KMS-11 (cell line): ENCODE results near the gene ANGPT4.
"Not testable (repeated sequence)": the region's sequence is repeated elsewhere in the genome, so short reads cannot be mapped to it uniquely, and the experiment has no call there.

ENCODE experiments used
- H2AFZ ChIP-seq: fragments of 200-600 bp; sonication (generic); 2 replicates; pipeline ENCODE4 v1.6.1; 2016; ENCODE audit warnings: antibody characterized with exemption, mixed run types, low read depth
- H3K27ac ChIP-seq: fragments of 200-600 bp; sonication (generic); 2 replicates; pipeline ENCODE4 v1.6.1; 2016; ENCODE audit warnings: mild to moderate bottlenecking, mixed run types
- H3K27me3 ChIP-seq: fragments of 200-600 bp; sonication (generic); 2 replicates; pipeline ENCODE4 v1.6.1; 2017; ENCODE audit warnings: mild to moderate bottlenecking, low read depth, mixed run types, moderate library complexity; ENCODE audit not compliant: insufficient read depth
- H3K36me3 ChIP-seq: fragments of 200-600 bp; sonication (generic); 2 replicates; pipeline ENCODE4 v1.6.1; 2017; ENCODE audit warnings: mild to moderate bottlenecking, mixed run types; ENCODE audit not compliant: insufficient read depth
- H3K4me1 ChIP-seq: fragments of 200-600 bp; sonication (generic); 2 replicates; pipeline ENCODE4 v1.6.1; 2016; ENCODE audit warnings: mild to moderate bottlenecking, low read depth, mixed run types; ENCODE audit not compliant: poor library complexity, severe bottlenecking
- H3K4me2 ChIP-seq: fragments of 200-600 bp; sonication (generic); 2 replicates; pipeline ENCODE4 v1.7.0; 2016; ENCODE audit warnings: mild to moderate bottlenecking, mixed run types
- H3K4me3 ChIP-seq: fragments of 200-600 bp; sonication (generic); IDR thresholded peaks from 2 replicates; pipeline ENCODE4 v1.6.1; 2017; ENCODE audit warnings: low read depth, low read length, mixed read lengths; ENCODE audit not compliant: insufficient read depth
- H3K79me2 ChIP-seq: fragments of 200-600 bp; sonication (generic); 2 replicates; pipeline ENCODE4 v1.6.1; 2016; ENCODE audit warnings: low read depth, mixed run types; ENCODE audit not compliant: insufficient read depth
- H3K9ac ChIP-seq: fragments of 200-600 bp; sonication (generic); 2 replicates; pipeline ENCODE4 v1.6.1; 2016; ENCODE audit warnings: mild to moderate bottlenecking, mixed run types
- H4K20me1 ChIP-seq: fragments of 200-600 bp; sonication (generic); 2 replicates; pipeline ENCODE4 v1.6.1; 2016; ENCODE audit warnings: mild to moderate bottlenecking, mixed run types; ENCODE audit not compliant: insufficient read depth
- TF ChIP-seq, protein P1 (sequence below): fragments of 200-600 bp; sonication (generic); conservative IDR thresholded peaks from 2 replicates; pipeline ENCODE4 v1.6.1; 2017; ENCODE audit warnings: low read depth, mild to moderate bottlenecking, antibody characterized with exemption, low read length, moderate library complexity, mixed read lengths

Gene ANGPT4

GRCh38 chr20:896501-897025, 19.6 kb downstream of the ANGPT4 start:
- H3K79me2 ChIP-seq: no peaks in the 10 kb centered on the region
- no peaks in the 10 kb centered on the region for H3K4me1 ChIP-seq
- TF ChIP-seq, protein P1, sequence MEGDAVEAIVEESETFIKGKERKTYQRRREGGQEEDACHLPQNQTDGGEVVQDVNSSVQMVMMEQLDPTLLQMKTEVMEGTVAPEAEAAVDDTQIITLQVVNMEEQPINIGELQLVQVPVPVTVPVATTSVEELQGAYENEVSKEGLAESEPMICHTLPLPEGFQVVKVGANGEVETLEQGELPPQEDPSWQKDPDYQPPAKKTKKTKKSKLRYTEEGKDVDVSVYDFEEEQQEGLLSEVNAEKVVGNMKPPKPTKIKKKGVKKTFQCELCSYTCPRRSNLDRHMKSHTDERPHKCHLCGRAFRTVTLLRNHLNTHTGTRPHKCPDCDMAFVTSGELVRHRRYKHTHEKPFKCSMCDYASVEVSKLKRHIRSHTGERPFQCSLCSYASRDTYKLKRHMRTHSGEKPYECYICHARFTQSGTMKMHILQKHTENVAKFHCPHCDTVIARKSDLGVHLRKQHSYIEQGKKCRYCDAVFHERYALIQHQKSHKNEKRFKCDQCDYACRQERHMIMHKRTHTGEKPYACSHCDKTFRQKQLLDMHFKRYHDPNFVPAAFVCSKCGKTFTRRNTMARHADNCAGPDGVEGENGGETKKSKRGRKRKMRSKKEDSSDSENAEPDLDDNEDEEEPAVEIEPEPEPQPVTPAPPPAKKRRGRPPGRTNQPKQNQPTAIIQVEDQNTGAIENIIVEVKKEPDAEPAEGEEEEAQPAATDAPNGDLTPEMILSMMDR: no peak
- no peaks in the 10 kb centered on the region for H3K27me3 ChIP-seq
- H3K27ac ChIP-seq: no peak overlapping the region
- no peak overlapping the region for H2AFZ ChIP-seq
- no peak overlapping the region for H3K9ac ChIP-seq
- no peaks in the 10 kb centered on the region for H4K20me1 ChIP-seq
- H3K36me3 ChIP-seq: no peaks in the 10 kb centered on the region
- no peak overlapping the region for H3K4me2 ChIP-seq
- H3K4me3 ChIP-seq: no peak overlapping the region

GRCh38 chr20:892371-892770, 23.8 kb downstream of the ANGPT4 start:
- not testable (repeated sequence) for H4K20me1 ChIP-seq

DNA sequence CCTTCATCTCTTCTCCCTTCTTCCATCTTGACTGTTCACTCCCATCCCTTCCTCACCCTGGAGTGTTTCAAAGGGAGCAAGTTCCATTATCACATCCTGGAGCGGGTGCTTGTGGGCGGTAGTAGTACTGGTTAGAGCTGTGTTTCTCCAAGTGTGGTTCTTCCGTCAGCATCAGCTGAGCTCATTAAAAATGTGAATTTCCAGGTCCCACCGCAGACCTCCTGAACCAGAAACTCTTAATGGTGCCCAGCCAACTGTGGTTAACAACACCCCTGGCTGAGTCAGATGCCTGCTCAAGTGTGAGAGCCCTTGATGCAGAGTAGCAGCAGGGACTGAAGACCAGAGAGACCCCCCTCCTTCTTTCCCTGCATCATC, 24.4 kb downstream of the ANGPT4 start:
- Histone ChIP-seq H3K9ac (no peak overlapping the region), H3K36me3 (no peaks in the 10 kb centered on the region), H3K4me1 (no peaks in the 10 kb centered on the region), H3K4me2 (no peak overlapping the region), H4K20me1 (no peaks in the 10 kb centered on the region), H3K4me3 (no peak overlapping the region), H3K27me3 (no peaks in the 10 kb centered on the region), H2AFZ (no peak overlapping the region), H3K27ac (no peak overlapping the region), H3K79me2 (no peaks in the 10 kb centered on the region)
- TF ChIP-seq, protein P1: no peak

More at GRCh38 chr20:892371-892770, 23.8 kb downstream of the ANGPT4 start:
- not testable (repeated sequence) for H3K9ac ChIP-seq, H3K4me3 ChIP-seq, H3K27me3 ChIP-seq, H3K27ac ChIP-seq, H3K79me2 ChIP-seq, H3K4me2 ChIP-seq, H3K36me3 ChIP-seq, H3K4me1 ChIP-seq, H2AFZ ChIP-seq

- Histone ChIP-seq H3K27me3 (no peaks in the 10 kb centered on the region), H4K20me1 (no peaks in the 10 kb centered on the region), H3K4me1 (no peaks in the 10 kb centered on the region), H3K36me3 (no peaks in the 10 kb centered on the region), H3K4me2 (no peak overlapping the region), H3K79me2 (no peaks in the 10 kb centered on the region), H3K4me3 (no peak overlapping the region), H3K27ac (no peak overlapping the region), H2AFZ (no peak overlapping the region), H3K9ac (no peak overlapping the region)
- TF ChIP-seq, protein P1: no peak
These were observed 25.0 kb downstream of the ANGPT4 start for GRCh38 chr20:891058-891705.

DNA sequence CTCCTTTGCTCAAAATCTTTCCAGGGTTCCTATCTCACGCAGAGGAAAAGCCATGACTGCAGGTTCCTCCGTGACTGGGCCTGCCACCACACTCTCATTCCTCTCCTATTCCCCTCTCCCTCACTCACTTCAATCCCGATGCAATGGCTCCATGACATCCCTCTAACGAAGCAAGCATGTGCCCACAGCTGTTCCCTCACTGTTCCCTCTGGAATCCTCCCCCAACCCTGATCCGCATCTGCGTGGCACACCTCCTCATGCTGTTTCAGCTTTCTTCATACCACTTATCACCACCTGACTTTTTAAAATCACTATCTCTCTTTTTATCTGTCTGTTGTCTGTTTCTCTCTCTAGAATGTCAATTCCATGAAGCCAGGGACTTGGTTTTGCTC, 25.5 kb downstream of the ANGPT4 start:
- no peak overlapping the region for H3K4me2 ChIP-seq
- H3K27me3 ChIP-seq: no peaks in the 10 kb centered on the region
- H4K20me1 ChIP-seq: no peaks in the 10 kb centered on the region
- H3K79me2 ChIP-seq: no peaks in the 10 kb centered on the region
- H3K36me3 ChIP-seq: no peaks in the 10 kb centered on the region
- no peak overlapping the region for H2AFZ ChIP-seq
- H3K4me3 ChIP-seq: no peak overlapping the region
- TF ChIP-seq, protein P1: no peak
- H3K27ac ChIP-seq: no peak overlapping the region
- no peaks in the 10 kb centered on the region for H3K4me1 ChIP-seq
- no peak overlapping the region for H3K9ac ChIP-seq
